Epidermal melanocyte (primary cell): ENCODE data around the gene ITPK1.
"Not testable (repeated sequence)": the region's sequence is repeated elsewhere in the genome, so short reads cannot be mapped to it uniquely, and the experiment has no call there.

Experiments used
- DNase-seq: peaks from one replicate; pipeline ENCODE4 v3.0.0; 2011; ENCODE audit warnings: low spot score; ENCODE audit not compliant: insufficient read length

Gene ITPK1

DNA sequence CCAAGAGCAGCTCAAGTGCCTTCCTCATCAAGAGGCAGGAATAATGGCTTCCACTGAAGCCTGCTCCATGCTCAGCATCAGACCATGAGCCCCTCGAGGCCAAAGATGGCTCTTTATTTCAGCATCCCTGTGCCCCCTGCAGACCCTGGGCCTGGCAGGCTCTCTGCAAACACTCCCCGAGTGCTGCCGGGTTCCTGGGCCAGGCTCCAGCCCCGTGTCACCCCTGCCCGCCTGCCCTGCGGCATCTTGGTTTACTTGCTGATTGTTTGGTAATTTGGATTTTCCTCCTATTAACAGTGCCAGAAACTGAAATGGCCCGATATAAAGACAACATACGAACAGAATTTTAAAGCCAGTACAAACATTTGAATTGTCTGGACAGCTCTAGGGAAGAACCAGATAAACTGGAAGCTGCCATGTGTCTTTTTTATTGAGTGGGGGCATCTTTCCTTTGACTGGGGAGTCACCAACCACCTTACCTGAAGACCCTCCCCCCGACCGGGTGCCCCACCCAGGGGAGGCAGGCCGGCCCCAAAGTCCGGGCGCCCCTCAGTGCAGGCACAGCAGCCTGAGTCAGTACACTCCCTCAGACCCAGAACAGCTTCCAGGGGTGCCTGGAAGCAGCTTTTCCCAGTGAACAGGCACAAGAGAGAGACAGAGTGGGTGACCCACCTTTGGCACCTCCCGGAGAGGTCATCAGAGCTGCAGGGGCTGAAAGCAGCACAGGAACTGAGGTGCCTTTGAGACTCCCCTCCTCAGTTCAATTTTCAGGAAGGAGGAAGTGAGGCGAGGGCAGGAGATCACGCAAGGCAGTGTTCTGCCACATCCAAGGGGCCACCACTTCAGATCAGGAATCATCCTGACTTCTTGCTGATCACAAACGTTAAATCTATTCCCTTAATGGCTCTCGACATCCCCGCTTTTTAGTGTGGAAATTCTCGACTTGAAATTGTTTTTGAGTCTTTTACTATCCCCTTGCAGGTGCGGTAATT, 30.6 kb downstream of the ITPK1 start:
- DNase-seq: no peak

DNA sequence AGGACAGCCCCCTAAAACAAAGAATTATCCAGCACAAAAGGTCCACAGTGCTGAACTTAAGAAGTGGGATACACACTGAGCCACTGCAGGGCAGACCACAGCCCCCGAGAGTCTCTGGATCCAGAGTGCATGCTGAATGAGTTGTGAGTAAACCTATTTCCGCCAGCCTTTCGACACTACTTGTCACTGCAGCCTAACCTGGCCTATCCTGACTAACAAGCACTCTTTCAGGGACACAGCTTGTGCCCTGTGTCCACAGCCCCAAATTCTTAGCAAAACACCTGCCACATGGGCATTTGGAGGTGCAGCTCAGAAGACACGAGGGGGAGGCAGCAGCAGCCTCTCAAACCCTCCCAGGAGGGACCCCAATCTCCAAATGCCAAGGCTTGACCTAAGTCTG, 31.3 kb downstream of the ITPK1 start:
- DNase-seq: no peak

DNA sequence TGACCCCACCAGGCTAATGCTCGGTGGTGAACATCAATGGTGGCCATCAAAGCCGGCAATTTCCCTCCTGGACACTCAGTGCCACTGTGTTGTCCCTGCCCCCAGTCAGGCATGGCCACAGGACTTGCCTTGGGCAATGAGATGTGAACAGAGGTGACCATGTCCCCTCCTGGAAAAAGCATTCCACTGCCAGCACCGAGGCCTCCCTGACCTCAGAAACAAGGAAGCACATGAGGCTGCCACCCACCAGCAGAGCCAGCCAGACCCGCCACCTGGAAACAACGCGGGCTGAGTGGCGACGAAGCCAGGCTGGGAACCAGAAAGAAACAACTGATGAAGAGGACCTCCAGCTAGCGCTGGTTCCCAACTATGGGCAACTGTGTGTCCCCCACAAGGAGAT, 31.8 kb downstream of the ITPK1 start:
- no peak for DNase-seq

DNA sequence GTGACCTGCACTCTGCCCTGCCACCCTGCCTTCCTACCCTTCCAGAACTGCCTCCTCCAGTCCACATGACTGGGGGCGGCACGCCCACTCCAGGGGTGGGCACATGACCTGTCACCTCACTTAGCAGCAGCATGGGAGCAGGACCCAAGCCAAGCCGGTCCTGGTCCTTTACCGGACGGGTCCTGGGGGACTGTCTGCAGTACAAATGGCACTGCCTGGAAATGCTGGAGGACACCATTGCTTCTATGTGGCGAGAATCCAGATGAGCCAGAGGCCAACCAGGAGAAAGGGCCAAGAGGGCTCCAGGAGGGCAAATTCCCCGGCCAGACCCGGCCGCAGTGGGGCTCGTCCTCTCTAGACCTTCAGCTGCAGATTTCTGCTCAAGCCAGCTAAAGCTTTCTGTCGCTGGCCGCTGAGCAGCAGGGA, 33.1 kb downstream of the ITPK1 start:
- no peak for DNase-seq

DNA sequence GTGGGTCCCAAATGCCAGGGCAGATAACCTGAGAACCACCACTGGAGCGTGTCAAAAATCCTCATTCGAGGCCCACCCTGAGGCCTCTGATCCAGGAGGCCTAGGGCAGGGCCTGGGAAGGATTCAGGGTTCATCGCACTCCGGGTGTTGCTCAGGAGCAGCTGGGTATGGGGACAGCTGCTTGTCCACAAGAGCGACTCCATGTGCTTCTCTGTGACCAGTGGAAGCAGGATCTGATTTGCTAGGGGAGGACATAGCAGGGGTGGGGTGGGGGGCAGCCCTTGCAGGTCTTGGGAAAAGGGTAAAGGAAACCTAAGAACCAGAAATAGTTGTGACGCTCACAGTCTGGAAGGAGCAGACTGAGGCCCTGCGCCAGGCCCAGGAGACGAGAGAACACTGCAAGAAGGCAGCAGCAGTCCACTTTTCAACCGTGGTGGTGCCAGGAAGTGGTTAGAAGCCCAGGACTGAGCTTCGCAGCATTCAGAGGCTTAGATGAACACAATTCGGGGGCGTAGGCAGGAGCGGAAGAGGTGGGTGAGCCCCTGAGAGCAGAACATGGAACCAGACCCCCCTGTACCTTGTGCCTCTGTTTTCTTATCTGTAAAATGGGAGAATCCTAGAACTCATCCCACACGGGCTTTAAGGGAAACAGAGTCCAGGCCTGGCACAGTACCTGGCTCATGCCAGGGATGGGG, 33.7 kb downstream of the ITPK1 start:
- no peak for DNase-seq

DNA sequence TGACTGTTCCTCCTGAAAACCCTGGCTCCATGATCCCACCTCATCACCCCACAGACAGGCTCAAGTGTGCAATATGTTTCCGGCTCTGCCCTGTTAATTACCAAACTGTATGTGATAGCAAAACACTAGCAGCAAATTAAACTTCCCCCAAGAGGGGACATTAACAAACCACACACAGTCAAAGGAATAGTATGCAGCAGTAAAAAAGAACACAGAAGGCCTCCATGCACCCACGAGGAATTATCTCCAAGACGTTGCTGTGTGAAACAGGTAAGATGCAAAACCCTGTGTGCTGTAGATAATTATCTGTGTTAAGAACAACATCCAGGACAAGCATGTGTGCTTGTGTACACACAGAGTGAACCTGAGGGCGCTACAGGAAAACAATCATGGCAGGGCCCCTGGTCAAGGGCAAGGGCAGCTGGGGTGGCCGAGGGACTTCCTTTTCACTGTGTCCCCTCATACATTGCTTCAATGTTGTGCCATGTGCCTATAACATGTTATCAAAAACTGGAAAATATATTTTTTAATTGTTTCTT, 35.8 kb downstream of the ITPK1 start:
- DNase-seq: no peak

DNA sequence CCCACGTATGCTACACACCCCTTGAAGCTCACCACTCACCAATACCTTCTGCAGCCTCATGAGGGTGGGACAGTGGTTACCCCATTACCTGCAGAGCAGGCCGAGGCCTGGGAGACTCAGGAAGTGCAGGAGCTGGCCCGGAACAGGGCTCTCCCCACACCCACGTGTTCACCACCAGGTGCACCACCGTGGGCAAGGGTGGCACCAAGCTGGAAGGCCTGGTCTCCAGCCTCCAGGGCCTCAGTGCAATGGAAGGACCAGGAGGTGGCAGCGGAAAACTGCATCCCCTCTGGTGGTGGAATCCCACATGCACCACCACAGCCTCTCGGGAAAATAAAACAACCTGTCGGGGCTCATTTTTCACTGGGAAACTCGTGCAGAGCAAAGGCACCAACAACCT, 36.4 kb downstream of the ITPK1 start:
- no peak for DNase-seq

DNA sequence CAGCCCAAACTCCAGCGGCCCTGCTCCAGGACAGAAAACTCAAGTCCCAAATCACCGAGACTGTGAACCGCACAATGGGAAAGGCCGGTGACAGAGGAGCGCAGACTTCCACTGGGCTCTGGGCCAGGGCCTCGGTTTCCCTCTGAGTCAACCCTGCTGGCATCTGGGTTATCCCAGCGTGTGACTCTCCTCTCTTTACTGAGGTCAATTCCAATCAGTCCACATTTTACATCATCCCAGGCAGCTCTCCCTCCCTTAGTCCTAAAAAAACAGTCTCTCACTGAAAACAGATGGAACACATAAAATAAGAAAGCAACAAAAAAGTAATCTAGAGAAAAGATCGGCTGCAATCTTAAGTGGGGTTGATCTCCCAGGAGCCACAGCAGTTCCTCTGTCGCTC, 36.9 kb downstream of the ITPK1 start:
- no peak for DNase-seq

DNA sequence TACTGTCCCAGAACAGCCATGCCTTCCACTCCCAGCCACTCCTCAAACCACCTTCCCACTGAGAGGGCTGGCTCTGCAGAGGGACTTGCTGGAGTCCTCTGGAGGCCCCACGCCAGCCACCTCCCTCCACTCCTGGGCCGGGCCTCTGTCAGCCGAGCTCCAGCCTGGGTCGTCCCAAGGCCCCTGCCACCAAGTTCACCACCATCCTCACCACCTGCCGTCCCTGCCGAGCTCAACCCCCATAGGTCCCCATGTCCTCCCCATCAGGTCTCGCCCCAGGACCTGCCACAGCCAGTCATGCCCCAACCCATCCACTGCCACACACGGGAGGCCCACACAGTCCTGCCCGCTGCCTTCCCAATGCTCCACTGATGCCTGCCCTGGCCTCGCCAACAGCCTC, 39.0 kb downstream of the ITPK1 start:
- DNase-seq: no peak

DNA sequence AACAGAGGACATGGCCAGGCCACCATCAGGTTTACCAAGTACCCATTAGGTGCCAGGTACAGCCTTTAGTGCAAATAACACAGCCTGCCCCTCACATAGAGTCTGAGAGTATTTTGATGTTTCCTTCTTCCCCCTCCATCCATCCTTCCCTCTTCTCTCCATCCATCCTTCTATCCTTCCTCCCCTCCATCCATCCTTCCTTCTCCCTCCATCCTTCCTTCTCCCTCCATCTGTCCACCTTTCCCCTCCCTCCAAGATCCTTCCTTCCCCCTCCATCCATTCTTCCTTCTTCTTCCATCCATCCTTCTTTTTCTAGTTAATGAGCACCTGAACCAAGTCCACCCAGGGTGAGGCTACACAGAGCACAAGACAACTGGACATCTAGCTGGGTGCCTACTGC, 39.8 kb downstream of the ITPK1 start:
- no peak for DNase-seq

DNA sequence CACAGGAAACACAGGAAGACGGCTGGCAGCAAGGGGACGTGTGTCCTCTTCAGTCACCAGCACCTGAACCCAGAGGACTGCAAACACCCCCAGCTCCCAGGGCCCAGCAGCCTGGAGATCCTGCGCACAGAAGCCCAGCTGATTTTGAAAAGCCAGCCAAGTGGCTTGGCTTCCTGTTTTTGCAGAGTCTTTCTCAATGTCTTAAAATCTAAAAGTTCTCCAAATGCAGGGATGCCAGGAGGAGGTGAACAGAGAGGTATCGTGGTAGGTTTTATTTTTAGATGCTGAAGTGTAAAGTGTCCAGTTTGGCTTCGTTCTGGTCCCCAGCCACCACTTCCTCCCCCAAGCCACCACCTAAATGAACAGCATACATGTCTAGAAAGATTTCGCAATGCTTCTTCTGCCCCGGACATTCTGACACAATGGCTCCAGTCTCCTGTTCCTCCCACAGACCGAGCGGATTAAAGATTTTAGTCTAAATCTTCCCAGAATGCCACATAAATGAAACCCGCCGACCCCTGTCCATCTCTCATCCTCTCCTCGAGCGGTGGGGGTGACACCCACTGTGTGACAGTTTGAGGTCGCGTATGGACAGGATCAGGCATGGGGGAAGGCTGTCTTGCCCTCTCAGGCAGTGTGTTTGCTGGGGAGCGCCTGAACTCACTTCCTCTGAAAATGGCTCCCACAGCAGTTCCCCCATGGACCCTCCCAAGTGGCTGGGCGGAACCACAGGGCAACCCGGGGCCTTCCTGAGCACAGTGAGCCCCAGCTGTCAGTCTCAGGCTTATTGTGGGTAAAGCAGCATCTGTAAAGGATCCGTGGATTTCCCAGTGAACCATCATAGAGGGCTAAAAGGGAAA, 41.6 kb downstream of the ITPK1 start:
- DNase-seq: no peak

DNA sequence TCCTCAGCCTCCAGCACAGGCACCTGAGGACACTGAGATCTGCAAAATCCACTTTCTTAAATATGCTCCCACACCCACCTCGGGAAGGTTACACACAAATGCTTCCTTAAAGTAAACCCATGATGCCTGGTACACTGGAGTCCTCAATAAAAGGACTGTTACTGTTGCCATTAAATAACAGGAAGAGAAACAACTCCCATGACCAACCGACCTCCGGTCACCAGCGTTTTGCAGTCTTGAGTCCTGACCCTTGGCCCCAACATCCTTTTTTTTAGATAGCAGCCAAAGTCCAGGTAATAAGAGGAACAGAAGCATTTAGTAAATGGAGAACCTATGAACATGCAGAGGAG, 42.4 kb downstream of the ITPK1 start:
- DNase-seq: no peak

DNA sequence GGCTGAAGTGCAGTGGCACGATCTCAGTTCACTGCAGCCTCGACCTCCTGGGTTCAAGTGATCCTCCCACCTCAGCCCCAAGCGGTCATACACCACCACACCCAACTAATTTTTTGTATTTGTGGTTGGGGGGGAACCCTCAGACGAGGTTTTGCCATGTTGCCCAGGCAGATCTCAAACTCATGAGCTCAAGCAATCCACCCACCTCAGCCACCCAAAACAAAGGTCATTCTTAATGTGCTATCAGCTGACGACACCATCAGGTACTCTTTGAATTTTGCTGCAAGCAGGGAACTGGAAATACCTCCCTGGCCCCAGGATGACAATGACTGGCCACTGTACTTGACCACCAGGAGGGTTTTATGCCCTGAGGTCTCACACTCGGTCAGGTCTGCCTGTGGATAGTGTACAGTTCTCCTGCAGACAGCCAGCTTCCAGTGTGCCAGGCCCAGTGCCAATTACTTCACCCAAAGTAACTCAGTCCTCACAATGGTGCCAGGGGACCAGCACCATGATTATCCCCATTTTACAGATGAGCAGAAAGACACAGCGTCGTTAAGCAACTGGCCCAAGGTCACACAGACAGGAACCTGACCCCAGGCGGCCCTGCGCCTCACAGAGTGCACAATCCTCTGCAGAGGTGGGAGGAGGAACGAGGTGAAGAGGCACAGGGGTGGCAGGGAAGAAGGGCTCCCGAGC, 42.9 kb downstream of the ITPK1 start:
- DNase-seq: no peak

DNA sequence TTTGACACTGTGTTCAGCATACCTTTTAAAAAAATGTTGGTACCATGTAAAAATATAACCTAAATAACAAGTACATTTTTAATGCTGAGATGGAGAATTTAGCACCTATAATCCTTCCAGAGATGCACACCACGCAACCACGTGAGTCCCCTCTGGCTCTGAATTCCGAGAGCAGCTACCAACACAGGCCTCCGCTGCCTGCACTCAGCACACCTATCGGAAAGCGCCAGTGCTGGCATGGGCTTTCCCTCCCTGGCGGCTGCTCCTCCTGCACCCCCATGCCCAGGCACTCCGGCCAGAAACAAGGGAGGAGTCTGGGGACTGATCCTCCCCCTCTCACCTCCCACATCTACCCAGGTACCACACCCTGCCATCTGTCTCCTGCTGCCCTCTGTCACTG, 47.0 kb downstream of the ITPK1 start:
- no peak for DNase-seq

DNA sequence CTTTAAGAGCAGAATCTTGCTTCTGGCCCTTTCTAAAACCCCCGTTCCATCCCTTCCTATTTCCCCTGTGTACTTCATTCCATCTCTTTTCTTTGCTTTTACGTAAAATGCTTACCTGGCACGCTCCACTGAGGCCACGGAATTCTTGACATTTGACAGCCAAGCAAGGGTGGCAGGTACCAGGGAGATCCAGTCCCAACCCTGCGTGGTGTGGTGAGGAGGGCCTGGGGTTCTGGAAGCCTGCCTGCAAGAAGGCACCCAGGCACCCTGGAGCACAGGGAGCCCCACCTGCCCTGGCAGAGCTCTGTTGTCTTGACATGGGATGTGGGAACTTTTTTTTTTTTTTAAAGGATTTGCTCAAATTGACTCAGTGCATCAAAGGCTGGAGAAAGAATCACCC, 48.6 kb downstream of the ITPK1 start:
- no peak for DNase-seq

DNA sequence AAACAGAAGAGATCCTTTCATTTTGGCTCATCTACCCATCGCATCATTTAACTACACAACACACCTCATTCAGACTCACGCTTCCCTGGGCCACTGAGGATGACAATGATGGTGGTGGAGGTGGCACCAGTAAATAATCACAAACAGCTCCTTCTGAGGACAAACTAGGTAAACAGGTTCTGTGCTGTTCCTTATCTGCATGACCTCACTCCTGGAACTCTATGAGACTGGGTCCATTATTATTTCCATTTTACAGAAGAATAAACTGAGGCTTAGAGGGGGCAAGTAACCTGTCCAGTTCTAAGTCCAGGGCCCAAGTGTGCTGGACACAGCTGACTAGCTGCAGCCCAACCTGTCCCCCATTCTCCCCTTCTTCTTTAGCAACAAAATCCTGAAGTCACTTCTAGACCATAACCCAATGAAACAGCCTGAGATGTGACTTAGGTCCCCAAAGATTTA, 50.4 kb downstream of the ITPK1 start:
- no peak for DNase-seq

DNA sequence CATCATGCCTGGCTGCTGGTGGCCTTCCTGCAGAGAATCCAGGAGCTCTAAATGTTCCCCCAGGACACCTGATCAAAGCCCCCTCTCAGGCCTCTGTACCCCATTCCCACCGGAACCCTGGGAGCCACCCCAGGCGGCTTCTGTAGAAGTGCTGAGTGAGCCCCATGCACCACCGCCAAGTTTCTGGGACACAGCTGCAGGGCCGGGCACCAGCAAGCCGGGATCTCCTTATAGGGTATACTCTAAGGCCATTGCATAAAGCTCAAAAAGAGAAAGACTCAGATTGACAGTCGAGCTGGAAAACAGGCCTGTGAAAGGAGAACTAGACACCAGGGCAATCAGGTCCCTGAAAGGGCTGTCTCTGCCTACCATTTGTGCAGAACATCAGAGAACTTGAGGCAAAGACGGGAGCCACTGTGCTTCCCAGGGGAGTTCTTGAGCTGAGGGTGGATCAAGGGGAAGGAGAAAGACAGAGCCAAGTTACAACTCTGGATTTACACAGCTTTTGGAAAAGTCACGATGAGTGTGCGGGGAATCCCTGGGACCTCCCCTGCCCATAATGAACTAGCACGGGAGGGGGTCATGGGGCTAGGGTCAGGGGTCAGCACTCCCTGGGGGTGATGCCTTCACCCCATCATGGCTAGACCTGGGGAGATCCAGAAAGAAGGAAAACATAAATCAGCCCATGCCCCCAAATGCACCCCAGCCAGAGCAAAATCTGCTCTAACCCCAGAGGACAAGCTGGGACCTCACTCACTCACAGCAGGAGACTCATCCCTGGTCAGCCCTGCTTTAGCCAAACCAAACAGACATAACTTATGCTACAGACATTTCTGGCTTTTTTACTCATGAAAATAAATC, 51.1 kb downstream of the ITPK1 start:
- DNase-seq: no peak

DNA sequence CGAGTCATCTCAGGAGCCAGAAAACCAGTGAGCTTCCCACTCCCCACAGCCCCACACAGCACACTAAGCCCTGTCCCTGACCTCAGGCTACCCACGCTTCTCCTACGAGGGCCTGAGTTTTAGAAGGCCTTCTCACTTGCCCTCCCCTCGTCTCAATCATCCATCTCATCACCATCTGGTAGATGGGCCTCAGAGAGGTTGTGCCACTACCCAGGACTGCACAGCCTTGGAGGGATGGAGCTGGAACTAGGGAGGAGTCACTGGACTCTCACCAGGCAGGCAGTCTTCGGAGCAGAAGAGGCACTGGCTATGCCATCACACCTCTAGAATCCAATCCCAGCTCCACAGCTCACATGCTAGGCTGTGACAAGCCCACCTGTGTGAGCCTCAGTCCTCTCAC, 52.3 kb downstream of the ITPK1 start:
- no peak for DNase-seq

DNA sequence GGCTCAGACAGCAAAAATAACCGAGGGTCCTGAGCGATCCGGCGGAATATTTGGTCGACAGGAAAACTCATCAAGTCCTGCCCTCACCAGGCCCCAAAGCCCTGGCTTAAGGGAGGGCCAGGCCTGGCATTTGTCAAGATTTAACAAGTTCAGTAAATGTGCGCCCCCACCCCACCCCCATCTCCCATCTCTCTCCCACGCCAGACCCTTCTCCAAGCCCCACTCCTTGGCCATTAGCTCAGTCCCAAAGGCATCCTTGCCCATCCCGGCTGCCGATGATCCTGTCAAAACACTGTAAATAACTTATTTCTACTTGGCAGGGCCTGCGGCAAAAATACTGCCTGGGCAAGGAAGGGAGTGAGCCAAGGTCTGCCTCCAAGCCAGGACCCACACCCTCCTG, 52.8 kb downstream of the ITPK1 start:
- DNase-seq: no peak

DNA sequence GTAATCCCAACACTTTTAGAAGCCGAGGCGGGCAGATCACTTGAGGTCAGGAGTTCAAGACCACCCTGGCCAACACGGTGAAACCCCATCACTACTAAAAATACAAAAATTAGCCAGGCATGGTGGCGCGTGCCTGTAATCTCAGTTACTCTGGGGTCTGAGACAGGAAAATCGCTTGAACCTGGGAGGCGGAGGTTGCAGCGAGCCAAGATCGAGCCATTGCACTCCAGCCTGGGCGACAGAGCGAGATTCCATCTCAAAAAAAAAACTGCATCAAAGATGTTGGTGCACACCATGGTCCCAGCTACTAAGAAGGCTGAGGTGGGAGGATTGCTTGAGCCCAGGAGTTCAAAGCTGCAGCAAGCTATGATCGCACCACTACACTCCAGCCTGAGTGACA, 53.7 kb downstream of the ITPK1 start:
- DNase-seq: not testable (repeated sequence)
